Measurements from ENCODE around the gene TXNDC17. TPM values are rescaled to one million over a fixed set of nuclear protein-coding genes. Genes with fewer than 3 reads are reported as not detected.

The TXNDC17 gene
- total RNA-seq, 3 donors from 2014 or later, result 52.2 to 115 (median 106) TPM

- no peaks in the 10 kb centered on the region for H3K36me3 ChIP-seq (ENCODE audit: low read depth)
- H3K4me1 ChIP-seq (ENCODE audit: low read depth), result no peaks in the 10 kb centered on the region
- intact Hi-C loops (cut with DNase I, micrococcal nuclease), result no loop called here
- no peak for TF ChIP-seq CTCF (IDR thresholded peaks at IDR 0.05)
- no peaks in the 10 kb centered on the region for H3K9me3 ChIP-seq
- H3K4me3 ChIP-seq, result no peak overlapping the region
- no peak for ATAC-seq
- DNase-seq, result no peak
Measured at GRCh38 chr17:6670999-6671398, 30.1 kb downstream of the TXNDC17 start.

DNA sequence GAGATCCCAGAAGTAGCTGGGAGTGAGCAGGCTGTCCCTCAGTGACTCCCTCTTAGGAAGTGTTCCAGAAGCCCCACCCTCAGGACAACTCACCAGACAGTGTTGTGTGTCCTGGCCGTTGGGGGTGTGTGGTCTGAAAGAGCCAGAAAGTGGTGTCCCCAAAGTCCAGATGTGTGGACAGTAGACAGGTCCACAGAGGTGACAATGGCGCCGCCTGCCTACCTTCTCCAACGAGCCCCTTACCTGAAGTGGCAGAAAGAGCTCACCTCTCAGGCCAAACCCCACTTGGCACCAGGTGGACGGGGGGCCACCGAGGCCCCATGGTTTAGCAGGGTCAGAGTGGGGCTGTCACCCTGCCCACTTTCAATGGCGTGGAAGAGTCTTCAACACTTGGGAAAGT, 30.6 kb downstream of the TXNDC17 start:
- TF ChIP-seq CTCF (IDR thresholded peaks at IDR 0.05), result no peak
- Histone ChIP-seq H3K4me1 (ENCODE audit: low read depth) (no peaks in the 10 kb centered on the region), H3K36me3 (ENCODE audit: low read depth) (no peaks in the 10 kb centered on the region), H3K9me3 (no peaks in the 10 kb centered on the region), H3K4me3 (no peak overlapping the region)
- no peak for DNase-seq
- intact Hi-C loops (cut with DNase I, micrococcal nuclease), result no loop called here
- ATAC-seq, result no peak

- Histone ChIP-seq H3K4me3 (no peak overlapping the region), H3K9me3 (no peaks in the 10 kb centered on the region), H3K36me3 (ENCODE audit: low read depth) (no peaks in the 10 kb centered on the region), H3K4me1 (ENCODE audit: low read depth) (no peaks in the 10 kb centered on the region)
- ATAC-seq, result no peak
- intact Hi-C loops (cut with DNase I, micrococcal nuclease), result no loop called here
- DNase-seq, result no peak
- no peak for TF ChIP-seq CTCF (IDR thresholded peaks at IDR 0.05)
Measured at GRCh38 chr17:6674586-6674985, 33.7 kb downstream of the TXNDC17 start.

DNA sequence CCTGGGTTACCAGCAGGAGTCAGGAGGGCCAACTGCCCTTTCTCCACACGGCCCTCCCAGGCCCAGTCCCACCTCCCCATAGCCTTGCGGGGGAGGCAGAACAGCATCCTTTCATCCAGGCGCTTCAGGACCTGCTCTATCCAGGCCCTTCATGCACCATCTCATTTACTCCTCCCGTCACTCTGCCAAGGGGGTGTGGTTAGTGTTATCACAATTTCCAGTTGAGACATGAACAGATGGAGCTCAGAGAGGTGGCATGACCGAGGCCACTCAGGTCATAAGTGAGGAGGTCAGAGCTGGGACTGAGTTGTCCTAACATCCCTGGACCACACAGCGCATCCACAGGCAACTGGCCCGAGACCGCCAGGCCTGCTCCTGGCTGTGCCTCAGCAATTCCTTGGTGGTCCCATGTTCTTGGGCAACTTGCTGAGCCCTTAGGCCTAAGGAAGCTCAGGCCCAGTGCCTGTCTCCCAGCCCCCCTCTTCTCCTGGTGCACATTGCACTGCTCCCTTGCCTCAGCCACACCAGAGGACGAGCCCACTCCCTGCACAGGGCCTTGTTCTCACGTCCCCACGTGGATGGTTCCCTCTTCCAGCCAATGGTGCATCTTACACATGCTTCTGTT, 34.5 kb downstream of the TXNDC17 start:
- no peaks in the 10 kb centered on the region for H3K9me3 ChIP-seq
- H3K4me1 ChIP-seq (ENCODE audit: low read depth), result no peaks in the 10 kb centered on the region
- H3K36me3 ChIP-seq (ENCODE audit: low read depth), result no peaks in the 10 kb centered on the region
- H3K4me3 ChIP-seq, result no peak overlapping the region
- intact Hi-C loops (cut with DNase I, micrococcal nuclease), result no loop called here
- DNase-seq (no peak), ATAC-seq (no peak)
- TF ChIP-seq CTCF (IDR thresholded peaks at IDR 0.05), result no peak

DNA sequence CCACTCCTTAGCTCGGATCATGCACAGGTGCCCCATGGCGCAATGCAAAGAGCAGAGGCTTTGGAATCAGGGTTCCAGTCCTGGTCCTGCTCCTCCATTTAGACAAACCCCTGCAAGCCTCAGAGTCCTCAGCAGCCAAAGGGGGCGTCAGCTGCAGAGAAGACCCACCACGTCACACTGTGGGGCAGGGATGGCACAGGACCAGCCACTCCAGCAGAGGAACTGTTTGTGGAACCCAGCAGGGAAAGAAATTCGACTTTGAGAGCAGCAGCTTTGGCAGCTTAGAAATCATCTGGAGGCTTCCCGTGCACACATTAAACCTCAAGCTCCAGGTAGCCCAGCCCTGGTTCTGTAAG, 35.9 kb downstream of the TXNDC17 start:
- ATAC-seq (no peak), DNase-seq (no peak)
- H3K4me3 ChIP-seq, result no peak overlapping the region
- no peak for TF ChIP-seq CTCF (IDR thresholded peaks at IDR 0.05)
- H3K9me3 ChIP-seq, result no peaks in the 10 kb centered on the region
- H3K4me1 ChIP-seq (ENCODE audit: low read depth), result no peaks in the 10 kb centered on the region
- intact Hi-C loops (cut with DNase I, micrococcal nuclease), result no loop called here
- H3K36me3 ChIP-seq (ENCODE audit: low read depth), result no peaks in the 10 kb centered on the region

Data from mucosa of descending colon (tissue), 3 donors.